ENCODE measurements around the gene FADS2. TPM values are rescaled to one million over a fixed set of nuclear protein-coding genes. Genes with fewer than 3 reads are reported as not detected.
A peak's percentile ranks its signal among the peaks of the same experiment; 100 is the strongest.

Gene FADS2
- 37.6 TPM for total RNA-seq

DNA sequence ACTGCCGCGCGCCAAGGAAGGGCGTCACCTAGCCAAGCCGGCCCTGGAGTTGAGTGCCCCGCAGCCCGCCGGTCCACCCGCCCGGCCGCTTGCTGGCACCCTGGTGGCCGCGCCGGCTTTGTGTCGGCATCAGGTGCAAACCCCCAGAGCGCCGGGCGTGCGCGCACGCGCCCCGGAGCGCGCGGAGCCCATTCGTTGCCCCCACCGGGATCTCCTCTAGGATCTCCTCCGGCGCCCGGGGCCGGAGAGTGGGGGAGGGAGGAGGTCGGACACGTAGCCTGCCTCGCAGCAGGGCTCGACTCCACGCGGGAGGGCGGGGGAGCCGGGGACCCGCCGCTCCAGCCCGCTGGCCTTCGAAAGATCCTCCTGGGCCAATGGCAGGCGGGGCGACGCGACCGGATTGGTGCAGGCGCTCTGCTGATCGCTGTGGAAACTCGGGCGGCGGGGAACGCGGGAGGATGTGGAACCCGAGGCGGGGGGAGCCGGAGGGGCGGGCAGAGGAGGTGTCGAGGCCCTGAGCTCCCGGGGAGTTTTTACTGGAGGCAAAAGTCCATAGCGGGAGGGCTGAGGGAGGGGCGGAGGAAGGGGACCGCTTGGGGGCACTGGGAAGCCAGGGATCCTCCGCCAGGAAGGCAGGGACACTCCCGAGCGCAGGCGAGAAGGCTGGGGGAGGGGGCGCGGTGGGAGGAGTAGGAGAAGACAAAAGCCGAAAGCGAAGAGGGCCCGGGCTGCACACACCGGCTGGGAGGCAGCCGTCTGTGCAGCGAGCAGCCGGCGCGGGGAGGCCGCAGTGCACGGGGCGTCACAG, at the start of gene FADS2:
Gene FADS2 (plus strand): TSS at position 730 of the 808 bp plus-strand sequence. CDS start 91 bp downstream, outside the sequence.
- intact Hi-C loops (cut with DNase I) = loop anchor here (1.0 kb wide), 2 partner anchors 10 to 63 kb away; partner anchors contain the start of gene FADS1
- peak; percentile 75 to 96 for DNase-seq (ENCODE audit: low spot score in 2 of 2)
- H3K36me3 ChIP-seq = no peaks in the 10 kb centered on the region
- no peaks in the 10 kb centered on the region for H3K9me3 ChIP-seq
- H3K27ac ChIP-seq = peak within 1 kb of the TSS; percentile 90 to 92
- no peaks in the 10 kb centered on the region for H3K27me3 ChIP-seq
- TF ChIP-seq, protein P1, sequence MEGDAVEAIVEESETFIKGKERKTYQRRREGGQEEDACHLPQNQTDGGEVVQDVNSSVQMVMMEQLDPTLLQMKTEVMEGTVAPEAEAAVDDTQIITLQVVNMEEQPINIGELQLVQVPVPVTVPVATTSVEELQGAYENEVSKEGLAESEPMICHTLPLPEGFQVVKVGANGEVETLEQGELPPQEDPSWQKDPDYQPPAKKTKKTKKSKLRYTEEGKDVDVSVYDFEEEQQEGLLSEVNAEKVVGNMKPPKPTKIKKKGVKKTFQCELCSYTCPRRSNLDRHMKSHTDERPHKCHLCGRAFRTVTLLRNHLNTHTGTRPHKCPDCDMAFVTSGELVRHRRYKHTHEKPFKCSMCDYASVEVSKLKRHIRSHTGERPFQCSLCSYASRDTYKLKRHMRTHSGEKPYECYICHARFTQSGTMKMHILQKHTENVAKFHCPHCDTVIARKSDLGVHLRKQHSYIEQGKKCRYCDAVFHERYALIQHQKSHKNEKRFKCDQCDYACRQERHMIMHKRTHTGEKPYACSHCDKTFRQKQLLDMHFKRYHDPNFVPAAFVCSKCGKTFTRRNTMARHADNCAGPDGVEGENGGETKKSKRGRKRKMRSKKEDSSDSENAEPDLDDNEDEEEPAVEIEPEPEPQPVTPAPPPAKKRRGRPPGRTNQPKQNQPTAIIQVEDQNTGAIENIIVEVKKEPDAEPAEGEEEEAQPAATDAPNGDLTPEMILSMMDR (IDR thresholded peaks at IDR 0.05) = peak in 1 of 3 experiments; percentile 17
- H3K4me1 ChIP-seq = peaks cover 2 to 39% of the 10 kb centered on the region in 2 donors
- peak within 1 kb of the TSS; percentile 74 to 78 for H3K4me3 ChIP-seq

DNA sequence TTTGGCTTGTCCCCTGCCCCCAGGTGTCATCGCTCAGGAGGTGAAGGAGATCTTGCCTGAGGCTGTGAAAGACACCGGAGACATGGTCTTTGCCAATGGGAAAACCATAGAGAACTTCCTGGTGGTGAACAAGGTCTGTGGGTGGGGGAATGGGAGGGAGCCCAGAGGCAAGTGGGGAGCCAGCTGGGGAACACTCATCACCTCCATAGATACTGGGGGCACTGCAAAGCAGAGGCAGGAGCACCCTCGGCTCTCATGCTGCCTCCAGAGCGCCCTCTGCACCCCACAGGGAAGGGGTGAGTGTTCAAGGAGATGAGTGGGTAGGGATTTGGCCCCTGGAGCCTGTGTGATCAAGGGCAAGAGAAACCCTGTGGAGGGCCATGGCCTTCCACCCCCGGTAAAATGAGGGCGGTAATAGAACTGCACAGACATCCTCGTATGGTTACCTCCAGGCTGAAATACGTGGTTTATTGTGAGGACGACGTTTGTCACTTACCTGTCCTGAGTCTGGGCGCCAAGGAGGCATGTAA, 49.7 kb upstream of the FADS2 start:
- H3K27ac ChIP-seq = no peak overlapping the region
- TF ChIP-seq, protein P1 (IDR thresholded peaks at IDR 0.05) = no peak
- H3K9me3 ChIP-seq = no peaks in the 10 kb centered on the region
- H3K27me3 ChIP-seq = no peaks in the 10 kb centered on the region
- DNase-seq (ENCODE audit: low spot score in 2 of 2) = no peak
- H3K36me3 ChIP-seq = peaks cover 0 to 6% of the 10 kb centered on the region in 2 donors
- intact Hi-C loops (cut with DNase I) = no loop called here
- no peak overlapping the region for H3K4me3 ChIP-seq
- no peaks in the 10 kb centered on the region for H3K4me1 ChIP-seq

DNA sequence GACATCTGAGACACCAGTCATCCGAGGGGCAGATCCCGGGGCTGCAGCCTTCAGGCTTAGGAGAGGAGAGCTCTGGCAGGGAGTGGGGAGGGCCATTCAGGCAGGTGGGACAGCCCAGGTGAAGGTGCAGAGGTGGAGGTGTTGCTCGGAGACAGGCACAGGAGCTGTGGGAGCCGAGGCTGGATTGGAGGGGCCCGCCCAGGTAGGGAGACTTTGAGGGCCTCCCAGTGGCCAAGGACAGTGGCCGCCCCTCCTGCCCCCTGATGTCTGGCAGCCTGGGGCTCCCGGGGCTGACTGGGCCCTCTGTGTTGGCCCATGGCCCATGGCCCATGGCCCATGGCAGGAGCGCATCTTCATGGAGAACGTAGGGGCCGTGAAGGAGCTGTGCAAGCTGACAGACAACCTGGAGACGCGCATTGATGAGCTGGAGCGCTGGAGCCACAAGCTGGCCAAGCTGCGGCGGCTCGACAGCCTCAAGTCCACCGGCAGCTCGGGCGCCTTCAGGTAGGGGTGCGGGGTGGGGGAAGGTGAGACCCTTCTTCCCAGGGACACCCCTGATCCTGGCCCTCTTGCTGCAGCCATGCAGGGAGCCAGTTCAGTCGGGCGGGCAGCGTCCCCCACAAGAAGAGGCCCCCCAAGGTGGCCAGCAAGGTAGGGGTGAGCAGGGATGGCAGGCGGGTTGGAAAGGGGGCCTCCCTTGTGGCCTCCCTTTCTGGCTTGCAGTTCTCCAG, 49.0 kb upstream of the FADS2 start:
- intact Hi-C loops (cut with DNase I) = no loop called here
- no peaks in the 10 kb centered on the region for H3K27me3 ChIP-seq
- H3K9me3 ChIP-seq = no peaks in the 10 kb centered on the region
- TF ChIP-seq, protein P1 (IDR thresholded peaks at IDR 0.05) = no peak
- H3K27ac ChIP-seq = no peak overlapping the region
- DNase-seq (ENCODE audit: low spot score in 2 of 2) = no peak
- no peaks in the 10 kb centered on the region for H3K4me1 ChIP-seq
- no peak overlapping the region for H3K4me3 ChIP-seq
- peaks cover 0 to 10% of the 10 kb centered on the region in 2 donors for H3K36me3 ChIP-seq

DNA sequence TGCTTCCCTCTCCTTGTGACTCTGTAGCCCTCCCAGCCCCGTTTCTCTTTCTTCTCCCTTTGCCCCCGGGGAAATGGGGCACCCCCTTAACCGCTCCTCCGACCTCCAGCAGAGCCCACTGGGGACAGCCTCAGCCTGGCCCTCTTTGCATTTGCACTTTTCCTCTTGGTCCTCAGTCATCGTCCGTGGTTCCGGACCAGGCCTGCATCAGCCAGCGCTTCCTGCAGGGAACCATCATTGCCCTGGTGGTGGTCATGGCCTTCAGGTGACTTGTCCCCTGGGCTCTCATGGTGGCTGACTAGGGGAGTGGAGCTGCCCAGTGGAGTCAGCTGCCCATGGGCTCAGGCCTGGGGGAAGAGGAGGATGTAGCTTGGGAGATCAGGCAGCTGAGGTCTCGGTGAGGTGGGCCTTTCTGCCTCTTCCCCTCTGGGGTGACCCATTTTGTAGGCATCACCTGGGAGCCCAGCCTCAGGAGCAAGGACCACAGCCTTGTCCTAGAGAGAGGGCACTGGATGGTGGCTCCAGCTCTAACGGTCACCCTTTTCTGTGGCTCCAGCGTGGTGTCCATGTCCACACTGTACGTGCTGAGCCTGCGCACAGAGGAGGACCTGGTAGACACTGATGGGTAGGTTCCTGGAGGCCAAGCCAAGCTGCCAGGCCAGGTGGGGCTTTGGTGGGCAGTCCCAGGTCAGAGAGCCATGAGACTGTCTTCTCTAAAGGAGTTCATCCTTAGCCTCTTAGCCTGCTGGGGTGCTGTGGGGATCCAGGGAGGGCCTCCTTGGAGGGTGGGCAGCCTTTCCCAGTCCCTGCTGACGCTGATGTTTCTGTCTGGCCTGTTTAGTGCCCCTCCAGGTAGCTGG, 48.2 kb upstream of the FADS2 start:
- no peak overlapping the region for H3K4me3 ChIP-seq
- no peak for DNase-seq (ENCODE audit: low spot score in 2 of 2)
- intact Hi-C loops (cut with DNase I) = no loop called here
- no peaks in the 10 kb centered on the region for H3K9me3 ChIP-seq
- peaks cover 6 to 10% of the 10 kb centered on the region in 2 donors for H3K36me3 ChIP-seq
- H3K27ac ChIP-seq = no peak overlapping the region
- no peaks in the 10 kb centered on the region for H3K4me1 ChIP-seq
- H3K27me3 ChIP-seq = no peaks in the 10 kb centered on the region
- TF ChIP-seq, protein P1 (IDR thresholded peaks at IDR 0.05) = no peak

DNA sequence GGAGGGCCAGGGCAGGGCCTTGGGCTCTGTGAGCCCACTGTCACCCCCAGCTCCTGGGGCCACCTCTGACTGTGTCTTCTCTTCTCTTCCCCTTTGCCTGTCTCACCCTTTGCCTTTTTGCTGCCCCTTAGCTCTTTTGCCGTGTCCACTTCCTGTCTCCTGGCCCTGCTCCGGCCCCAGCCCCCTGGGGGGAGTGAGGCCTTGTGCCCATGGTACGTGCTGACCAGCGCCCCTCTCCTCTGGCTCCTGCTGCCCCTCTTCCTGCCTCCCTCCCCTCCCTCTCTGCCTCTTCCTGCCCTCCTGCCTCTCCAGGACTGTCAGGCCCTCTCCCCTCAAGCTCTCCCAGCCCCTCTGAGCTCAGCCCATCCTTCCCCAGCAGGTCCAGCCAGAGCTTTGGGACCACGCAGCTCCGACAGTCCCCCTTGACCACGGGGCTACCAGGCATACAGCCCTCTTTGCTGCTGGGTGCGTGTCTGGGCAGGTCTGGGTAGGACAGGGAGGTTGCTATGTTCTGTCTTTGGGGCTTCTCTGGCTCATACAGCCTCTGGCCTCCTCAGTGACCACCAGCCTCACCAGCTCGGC, 47.4 kb upstream of the FADS2 start:
- H3K9me3 ChIP-seq = no peaks in the 10 kb centered on the region
- H3K36me3 ChIP-seq = peaks cover 14% of the 10 kb centered on the region in 2 donors
- no peak overlapping the region for H3K27ac ChIP-seq
- H3K4me1 ChIP-seq = no peaks in the 10 kb centered on the region
- DNase-seq (ENCODE audit: low spot score in 2 of 2) = no peak
- H3K4me3 ChIP-seq = no peak overlapping the region
- TF ChIP-seq, protein P1 (IDR thresholded peaks at IDR 0.05) = no peak
- intact Hi-C loops (cut with DNase I) = no loop called here
- H3K27me3 ChIP-seq = no peaks in the 10 kb centered on the region

Data from ascending aorta (tissue), 2 donors.